Hepatocyte (in vitro differentiated cells): ENCODE measurements around the gene TET2. TPM values are rescaled to one million over a fixed set of nuclear protein-coding genes. Genes with fewer than 3 reads are reported as not detected.

Experiments
- DNase-seq: peaks from one replicate; pipeline ENCODE4 v3.0.0-alpha.2; 2016; ENCODE audit warnings: low spot score
- H2AFZ ChIP-seq: fragments of 200-600 bp; sonication (generic); 2 replicates; pipeline ENCODE4 v1.6.0; 2016; ENCODE audit warnings: antibody characterized with exemption, mild to moderate bottlenecking
- H3K27ac ChIP-seq: fragments of 200-600 bp; sonication (generic); 2 replicates; pipeline ENCODE4 v1.5.1; 2016; ENCODE audit warnings: mild to moderate bottlenecking
- H3K27me3 ChIP-seq: fragments of 200-600 bp; sonication (generic); 2 replicates; pipeline ENCODE4 v1.6.1; 2016
- H3K36me3 ChIP-seq: fragments of 200-600 bp; sonication (generic); replicated peaks from 2 replicates; pipeline ENCODE4 v1.5.1; 2016; ENCODE audit warnings: low read depth; ENCODE audit not compliant: insufficient read depth
- H3K4me1 ChIP-seq: fragments of 200-600 bp; sonication (generic); 2 replicates; pipeline ENCODE4 v1.5.1; 2016; ENCODE audit warnings: mild to moderate bottlenecking, moderate library complexity; ENCODE audit not compliant: insufficient read depth
- H3K4me2 ChIP-seq: fragments of 200-600 bp; sonication (generic); 2 replicates; pipeline ENCODE4 v1.6.0; 2016
- H3K4me3 ChIP-seq: fragments of 200-600 bp; sonication (generic); 2 replicates; pipeline ENCODE4 v1.5.1; 2016; ENCODE audit warnings: mild to moderate bottlenecking
- H3K79me2 ChIP-seq: fragments of 200-600 bp; sonication (generic); 2 replicates; pipeline ENCODE4 v1.6.0; 2017; ENCODE audit warnings: mild to moderate bottlenecking
- H3K9me2 ChIP-seq: fragments of 200-600 bp; sonication (generic); replicated peaks from 2 replicates; pipeline ENCODE4 v1.6.0; 2017; ENCODE audit warnings: mild to moderate bottlenecking; ENCODE audit not compliant: insufficient read depth
- H3K9me3 ChIP-seq: fragments of 200-600 bp; sonication (generic); 2 replicates; pipeline ENCODE4 v1.5.1; 2016; ENCODE audit warnings: low read depth, mild to moderate bottlenecking
- H4K20me1 ChIP-seq: fragments of 200-600 bp; sonication (generic); 2 replicates; pipeline ENCODE4 v1.6.0; 2016; ENCODE audit warnings: mild to moderate bottlenecking; ENCODE audit not compliant: insufficient read depth, poor library complexity, severe bottlenecking
- CTCF ChIP-seq: fragments of 200-600 bp; sonication (generic); IDR thresholded peaks from 2 replicates; pipeline ENCODE4 v1.5.1; 2016; ENCODE audit warnings: antibody characterized with exemption, mild to moderate bottlenecking; ENCODE audit not compliant: poor library complexity
- EZH2 ChIP-seq: fragments of 200-600 bp; sonication (generic); IDR thresholded peaks from 2 replicates; pipeline ENCODE4 v1.6.1; 2016; ENCODE audit warnings: antibody characterized with exemption, mild to moderate bottlenecking, borderline replicate concordance
- EZH2phosphoT487 ChIP-seq: fragments of 200-600 bp; sonication (generic); IDR thresholded peaks from one replicate; pipeline ENCODE4 v1.6.1; 2018; ENCODE audit warnings: antibody characterized with exemption, mild to moderate bottlenecking, low read depth, moderate library complexity; ENCODE audit not compliant: unreplicated experiment, severe bottlenecking
- WGBS: methylation state at CpG from one replicate; pipeline ENCODE4 v1.1.6; 2016; ENCODE audit warnings: low lambda C conversion rate; ENCODE audit errors: missing lambda C conversion rate; 5-methylcytosine and 5-hydroxymethylcytosine counted together
- polyA plus RNA-seq: library from polyadenylated mRNA; unstranded; fragments of >200 nt; fragmentation: Nextera tagmentation; extraction: Ambion mirVana; gene quantifications from 2 replicates; pipeline ENCODE4 v1.2.1, GENCODE V29; 2016
- total RNA-seq: library from RNA; depleted of rRNA; stranded (reverse); fragments of >200 nt; gene quantifications from 2 replicates; pipeline ENCODE4 v1.2.3, GENCODE V29; 2014

TET2 gene
- total and polyA plus RNA-seq, 2 experiments from 2014 or later = 5.5 to 15.5 TPM

- 97% methylated on average over 1 of the region's 1 CpG for WGBS
- peaks cover 8% of the 10 kb centered on the region for H3K36me3 ChIP-seq
- no peaks in the 10 kb centered on the region for H3K9me2 ChIP-seq
- H3K79me2 ChIP-seq = no peaks in the 10 kb centered on the region
- H4K20me1 ChIP-seq = no peaks in the 10 kb centered on the region
- H3K27me3 ChIP-seq = no peaks in the 10 kb centered on the region
- no peak overlapping the region for H2AFZ ChIP-seq
- H3K9me3 ChIP-seq = no peaks in the 10 kb centered on the region
- H3K27ac ChIP-seq = no peak overlapping the region
- TF ChIP-seq EZH2phosphoT487 (no peak), EZH2 (no peak), CTCF (no peak)
- DNase-seq = no peak
- no peaks in the 10 kb centered on the region for H3K4me1 ChIP-seq
- no peak overlapping the region for H3K4me2 ChIP-seq
- H3K4me3 ChIP-seq = no peak overlapping the region
Observed at GRCh38 chr4:105272002-105272401, 125.3 kb downstream of the TET2 start.

- Histone ChIP-seq H3K79me2 (no peaks in the 10 kb centered on the region), H3K9me2 (no peaks in the 10 kb centered on the region), H3K36me3 (peaks cover 8% of the 10 kb centered on the region), H3K27ac (no peak overlapping the region), H4K20me1 (no peaks in the 10 kb centered on the region), H3K27me3 (no peaks in the 10 kb centered on the region), H3K9me3 (no peaks in the 10 kb centered on the region), H2AFZ (no peak overlapping the region), H3K4me1 (no peaks in the 10 kb centered on the region), H3K4me3 (no peak overlapping the region), H3K4me2 (no peak overlapping the region)
- no peak for DNase-seq
- 100% methylated on average over 1 of the region's 1 CpG for WGBS
- no peak for TF ChIP-seq EZH2
- no peak for TF ChIP-seq CTCF
- TF ChIP-seq EZH2phosphoT487 = no peak
Observed at GRCh38 chr4:105273230-105273629, 126.6 kb downstream of the TET2 start.

GRCh38 chr4:105274090-105274489 is 127.4 kb downstream of the TET2 start:
- H3K4me2 ChIP-seq = no peak overlapping the region
- no peaks in the 10 kb centered on the region for H3K9me3 ChIP-seq
- H3K4me1 ChIP-seq = no peaks in the 10 kb centered on the region
- H4K20me1 ChIP-seq = no peaks in the 10 kb centered on the region
- H3K27me3 ChIP-seq = no peaks in the 10 kb centered on the region
- H3K79me2 ChIP-seq = no peaks in the 10 kb centered on the region
- no peak for DNase-seq
- 91% methylated on average over 2 of the region's 2 CpGs for WGBS
- no peak overlapping the region for H2AFZ ChIP-seq
- TF ChIP-seq CTCF (no peak), EZH2 (no peak), EZH2phosphoT487 (no peak)
- no peak overlapping the region for H3K4me3 ChIP-seq
- no peaks in the 10 kb centered on the region for H3K9me2 ChIP-seq
- H3K27ac ChIP-seq = no peak overlapping the region
- peaks cover 8% of the 10 kb centered on the region for H3K36me3 ChIP-seq

GRCh38 chr4:105274504-105274903 is 127.8 kb downstream of the TET2 start:
- peaks cover 8% of the 10 kb centered on the region for H3K36me3 ChIP-seq
- no peaks in the 10 kb centered on the region for H3K79me2 ChIP-seq
- no peaks in the 10 kb centered on the region for H3K27me3 ChIP-seq
- H3K9me3 ChIP-seq = no peaks in the 10 kb centered on the region
- H3K4me3 ChIP-seq = no peak overlapping the region
- H2AFZ ChIP-seq = no peak overlapping the region
- H3K9me2 ChIP-seq = no peaks in the 10 kb centered on the region
- no peak overlapping the region for H3K27ac ChIP-seq
- H4K20me1 ChIP-seq = no peaks in the 10 kb centered on the region
- H3K4me1 ChIP-seq = no peaks in the 10 kb centered on the region
- DNase-seq = no peak
- TF ChIP-seq EZH2 = no peak
- TF ChIP-seq CTCF = no peak
- TF ChIP-seq EZH2phosphoT487 = no peak
- H3K4me2 ChIP-seq = no peak overlapping the region
- WGBS = 100% methylated on average over 1 of the region's 1 CpG
